ENCODE data around the gene PPM1N. TPM values are rescaled to one million over a fixed set of nuclear protein-coding genes. Genes with fewer than 3 reads are reported as not detected.

Gene PPM1N
- total RNA-seq, 4 donors from 2014 or later = 0.76 TPM; not detected in 3

DNA sequence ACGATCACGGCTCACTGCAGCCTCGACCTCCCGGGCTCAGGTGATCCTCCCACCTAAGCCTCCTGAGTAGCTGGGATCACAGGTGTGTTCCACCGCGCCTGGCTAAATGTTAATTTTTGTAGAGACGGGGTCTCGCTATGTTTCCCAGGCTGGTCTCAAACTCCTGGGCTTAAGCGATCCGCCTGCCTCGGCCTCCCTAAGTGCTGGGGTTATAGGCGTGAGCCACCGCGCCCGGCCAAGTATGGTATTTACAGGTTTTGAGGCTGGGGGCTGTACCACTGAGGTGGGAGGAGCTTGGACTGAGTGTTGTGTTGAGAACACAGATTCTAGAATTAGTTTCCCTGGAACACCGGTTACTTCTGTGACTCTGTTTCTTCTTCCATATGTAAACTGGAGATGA is 452 bp upstream of the PPM1N start:
- peaks cover 4 to 30% (median 9%) of the 10 kb centered on the region in 3 donors for H3K27me3 ChIP-seq
- H3K4me3 ChIP-seq = no peak overlapping the region
- peaks cover 25 to 26% of the 10 kb centered on the region in 2 donors for H3K4me1 ChIP-seq
- in situ Hi-C loops (cut with MboI; ENCODE audit: low sequenced_read_pairs in 4 of 4) (no loop called here), intact Hi-C loops (cut with DNase I; ENCODE audit: low total_unique reads) (loop anchor here (5.0 to 10.0 kb wide), 2 partner anchors 173 to 320 kb away; partner anchors contain the start of genes BLOC1S3, CKM and TRAPPC6A)
- ATAC-seq (no peak), DNase-seq (no peak)
- TF ChIP-seq POLR2A (IDR thresholded peaks at IDR 0.05) = no peak
- TF ChIP-seq, protein P1, sequence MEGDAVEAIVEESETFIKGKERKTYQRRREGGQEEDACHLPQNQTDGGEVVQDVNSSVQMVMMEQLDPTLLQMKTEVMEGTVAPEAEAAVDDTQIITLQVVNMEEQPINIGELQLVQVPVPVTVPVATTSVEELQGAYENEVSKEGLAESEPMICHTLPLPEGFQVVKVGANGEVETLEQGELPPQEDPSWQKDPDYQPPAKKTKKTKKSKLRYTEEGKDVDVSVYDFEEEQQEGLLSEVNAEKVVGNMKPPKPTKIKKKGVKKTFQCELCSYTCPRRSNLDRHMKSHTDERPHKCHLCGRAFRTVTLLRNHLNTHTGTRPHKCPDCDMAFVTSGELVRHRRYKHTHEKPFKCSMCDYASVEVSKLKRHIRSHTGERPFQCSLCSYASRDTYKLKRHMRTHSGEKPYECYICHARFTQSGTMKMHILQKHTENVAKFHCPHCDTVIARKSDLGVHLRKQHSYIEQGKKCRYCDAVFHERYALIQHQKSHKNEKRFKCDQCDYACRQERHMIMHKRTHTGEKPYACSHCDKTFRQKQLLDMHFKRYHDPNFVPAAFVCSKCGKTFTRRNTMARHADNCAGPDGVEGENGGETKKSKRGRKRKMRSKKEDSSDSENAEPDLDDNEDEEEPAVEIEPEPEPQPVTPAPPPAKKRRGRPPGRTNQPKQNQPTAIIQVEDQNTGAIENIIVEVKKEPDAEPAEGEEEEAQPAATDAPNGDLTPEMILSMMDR (IDR thresholded peaks at IDR 0.05 in 4 of 5, conservative IDR thresholded peaks at IDR 0.05 in 1 of 5) = no peak
- H3K27ac ChIP-seq = no peak overlapping the region
- no peaks in the 10 kb centered on the region for H3K9me3 ChIP-seq
- H3K36me3 ChIP-seq = no peaks in the 10 kb centered on the region

DNA sequence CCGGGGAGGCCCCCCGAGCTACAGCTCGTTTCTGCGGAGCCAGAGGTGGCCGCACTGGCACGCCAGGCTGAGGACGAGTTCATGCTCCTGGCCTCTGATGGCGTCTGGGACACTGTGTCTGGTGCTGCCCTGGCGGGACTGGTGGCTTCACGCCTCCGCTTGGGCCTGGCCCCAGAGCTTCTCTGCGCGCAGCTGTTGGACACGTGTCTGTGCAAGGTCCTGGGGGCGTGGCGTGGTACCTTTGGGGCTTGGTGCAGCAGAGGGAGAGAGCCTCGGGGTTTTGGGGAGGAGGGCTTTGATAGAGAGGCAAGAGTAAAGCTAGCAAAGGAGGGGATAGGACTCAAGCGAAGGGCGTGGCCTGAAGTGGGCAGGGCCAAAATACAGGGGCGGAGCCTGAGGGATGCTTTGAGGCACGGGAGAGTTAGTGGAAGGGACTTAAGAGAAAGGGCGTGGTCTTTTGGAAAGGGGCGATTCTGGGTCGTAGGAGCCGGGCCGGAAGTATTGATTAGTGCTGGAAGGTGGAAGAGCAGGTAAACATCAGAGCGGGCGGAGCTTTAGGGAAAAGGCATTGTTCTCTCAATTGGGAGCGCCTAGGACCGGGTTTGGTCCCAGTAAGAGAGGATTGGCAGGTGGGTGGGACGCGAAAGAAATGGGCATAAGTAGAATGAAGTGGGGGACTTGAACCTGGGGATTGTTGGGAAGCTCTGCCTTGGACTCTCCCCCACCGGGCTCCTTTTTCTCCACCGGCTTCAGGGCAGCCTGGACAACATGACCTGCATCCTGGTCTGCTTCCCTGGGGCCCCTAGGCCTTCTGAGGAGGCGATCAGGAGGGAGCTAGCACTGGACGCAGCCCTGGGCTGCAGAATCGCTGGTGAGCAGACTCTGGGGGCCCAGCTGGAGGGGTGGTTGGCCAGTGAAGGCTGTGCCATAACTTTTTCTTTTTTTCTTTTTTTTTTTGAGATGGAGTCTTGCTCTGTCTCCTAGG is 1.2 kb downstream of the PPM1N start:
- TF ChIP-seq, protein P1 (IDR thresholded peaks at IDR 0.05 in 4 of 5, conservative IDR thresholded peaks at IDR 0.05 in 1 of 5) = no peak
- TF ChIP-seq POLR2A (IDR thresholded peaks at IDR 0.05) = no peak
- intact Hi-C loops (cut with DNase I; ENCODE audit: low total_unique reads) = loop anchor here (5.0 to 10.0 kb wide), 2 partner anchors 175 to 322 kb away; partner anchors contain the start of genes BLOC1S3, CKM and TRAPPC6A
- in situ Hi-C loops (cut with MboI; ENCODE audit: low sequenced_read_pairs in 4 of 4) = no loop called here
- ATAC-seq (peak; percentile 20 to 25), DNase-seq (peak in 1 of 2 donors; percentile 60)
- peaks cover 16 to 21% of the 10 kb centered on the region in 2 donors for H3K4me1 ChIP-seq
- H3K36me3 ChIP-seq = no peaks in the 10 kb centered on the region
- H3K4me3 ChIP-seq = peak overlapping the region; percentile 6 to 36 (median 22)
- no peaks in the 10 kb centered on the region for H3K9me3 ChIP-seq
- H3K27me3 ChIP-seq = peaks cover 4 to 30% (median 9%) of the 10 kb centered on the region in 3 donors
- H3K27ac ChIP-seq = no peak overlapping the region

DNA sequence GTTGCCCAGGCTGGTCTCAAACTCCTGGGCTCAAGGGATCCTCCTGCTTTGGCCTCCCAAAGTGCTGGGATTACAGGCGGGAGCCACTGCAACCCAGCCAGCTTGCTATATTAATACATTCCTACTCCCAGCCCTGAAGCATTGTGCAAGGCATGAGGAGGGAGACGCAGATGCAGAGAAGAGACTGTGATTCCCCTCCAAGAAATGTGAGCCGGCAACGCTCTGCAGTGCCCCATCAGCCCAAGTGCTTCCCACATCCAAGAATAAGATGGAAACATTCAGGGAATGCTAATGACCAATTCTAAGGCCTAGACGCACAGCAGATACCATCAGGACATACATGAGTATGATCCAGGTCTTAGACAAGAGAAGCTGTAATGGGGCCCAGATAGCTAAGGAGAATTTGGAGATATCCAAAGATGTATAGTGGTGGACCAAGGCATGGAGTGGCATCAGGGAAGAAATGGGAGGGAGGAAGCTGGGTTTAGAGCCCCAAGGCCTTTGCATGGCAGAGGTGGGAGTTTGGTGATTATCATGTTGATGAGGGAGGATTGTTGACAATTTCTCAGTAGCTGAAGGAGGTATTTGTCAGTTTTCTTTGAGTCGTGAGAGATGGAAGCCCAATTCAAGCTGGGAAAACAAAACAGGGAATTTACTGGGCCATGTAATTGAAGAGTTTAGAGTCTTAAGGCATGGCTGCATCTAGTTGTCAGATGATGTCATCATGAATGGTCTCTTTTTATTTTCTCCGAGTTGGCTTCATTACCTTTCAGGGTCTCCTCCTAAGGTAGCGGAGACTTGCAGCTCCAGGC is 2.9 kb downstream of the PPM1N start:
- ATAC-seq = no peak
- Histone ChIP-seq H3K36me3 (no peaks in the 10 kb centered on the region), H3K27me3 (peaks cover 4 to 30% (median 9%) of the 10 kb centered on the region in 3 donors), H3K4me3 (no peak overlapping the region), H3K9me3 (no peaks in the 10 kb centered on the region), H3K27ac (no peak overlapping the region), H3K4me1 (peaks cover 16 to 22% of the 10 kb centered on the region in 2 donors)
- in situ Hi-C loops (cut with MboI; ENCODE audit: low sequenced_read_pairs in 4 of 4) (no loop called here), intact Hi-C loops (cut with DNase I; ENCODE audit: low total_unique reads) (no loop called here)
- DNase-seq = no peak
- TF ChIP-seq, protein P1 (IDR thresholded peaks at IDR 0.05 in 4 of 5, conservative IDR thresholded peaks at IDR 0.05 in 1 of 5) = no peak
- TF ChIP-seq POLR2A (IDR thresholded peaks at IDR 0.05) = no peak

GRCh38 chr19:45501730-45502014 is 3.4 kb downstream of the PPM1N start:
- in situ Hi-C loops (cut with MboI; ENCODE audit: low sequenced_read_pairs in 4 of 4) = no loop called here
- peaks cover 16 to 18% of the 10 kb centered on the region in 2 donors for H3K4me1 ChIP-seq
- no peaks in the 10 kb centered on the region for H3K9me3 ChIP-seq
- DNase-seq (no peak), ATAC-seq (no peak)
- peaks cover 4 to 30% (median 9%) of the 10 kb centered on the region in 3 donors for H3K27me3 ChIP-seq
- TF ChIP-seq POLR2A (IDR thresholded peaks at IDR 0.05) = no peak
- TF ChIP-seq, protein P1 (IDR thresholded peaks at IDR 0.05 in 4 of 5, conservative IDR thresholded peaks at IDR 0.05 in 1 of 5) = no peak
- no peaks in the 10 kb centered on the region for H3K36me3 ChIP-seq
- intact Hi-C loops (cut with DNase I; ENCODE audit: low total_unique reads) = no loop called here
- no peak overlapping the region for H3K27ac ChIP-seq
- no peak overlapping the region for H3K4me3 ChIP-seq
